Measurements from ENCODE around the gene ZC3H12A. TPM values are rescaled to one million over a fixed set of nuclear protein-coding genes. Genes with fewer than 3 reads are reported as not detected.

ZC3H12A gene
- total and polyA plus RNA-seq, 9 donors: 1.4 to 86.6 (median 6.8) TPM

DNA sequence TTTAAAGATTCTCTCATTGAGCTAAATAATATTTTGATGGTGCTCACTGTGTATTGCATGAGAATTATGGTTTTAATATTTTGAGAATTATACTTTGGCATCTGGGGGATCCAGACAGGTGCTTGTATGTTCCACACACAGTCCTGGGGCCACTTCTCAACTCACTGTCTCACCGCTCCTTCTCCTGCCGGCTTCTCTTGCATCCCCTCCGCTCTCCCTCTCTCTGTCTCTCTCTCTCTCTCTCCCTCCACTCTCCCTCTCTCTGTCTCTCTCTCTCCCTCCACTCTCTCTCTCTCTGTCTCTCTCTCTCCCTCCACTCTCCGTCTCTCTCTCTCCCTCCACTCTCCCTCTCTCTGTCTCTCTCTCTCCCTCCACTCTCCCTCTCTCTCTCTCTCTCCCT, 32.2 kb upstream of the ZC3H12A start:
- TF ChIP-seq, protein P1, sequence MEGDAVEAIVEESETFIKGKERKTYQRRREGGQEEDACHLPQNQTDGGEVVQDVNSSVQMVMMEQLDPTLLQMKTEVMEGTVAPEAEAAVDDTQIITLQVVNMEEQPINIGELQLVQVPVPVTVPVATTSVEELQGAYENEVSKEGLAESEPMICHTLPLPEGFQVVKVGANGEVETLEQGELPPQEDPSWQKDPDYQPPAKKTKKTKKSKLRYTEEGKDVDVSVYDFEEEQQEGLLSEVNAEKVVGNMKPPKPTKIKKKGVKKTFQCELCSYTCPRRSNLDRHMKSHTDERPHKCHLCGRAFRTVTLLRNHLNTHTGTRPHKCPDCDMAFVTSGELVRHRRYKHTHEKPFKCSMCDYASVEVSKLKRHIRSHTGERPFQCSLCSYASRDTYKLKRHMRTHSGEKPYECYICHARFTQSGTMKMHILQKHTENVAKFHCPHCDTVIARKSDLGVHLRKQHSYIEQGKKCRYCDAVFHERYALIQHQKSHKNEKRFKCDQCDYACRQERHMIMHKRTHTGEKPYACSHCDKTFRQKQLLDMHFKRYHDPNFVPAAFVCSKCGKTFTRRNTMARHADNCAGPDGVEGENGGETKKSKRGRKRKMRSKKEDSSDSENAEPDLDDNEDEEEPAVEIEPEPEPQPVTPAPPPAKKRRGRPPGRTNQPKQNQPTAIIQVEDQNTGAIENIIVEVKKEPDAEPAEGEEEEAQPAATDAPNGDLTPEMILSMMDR (IDR thresholded peaks at IDR 0.05): no peak
- TF ChIP-seq POLR2A (IDR thresholded peaks at IDR 0.05): no peak
- TF ChIP-seq EP300 (IDR thresholded peaks at IDR 0.05): no peak
- H3K27me3 ChIP-seq: no peaks in the 10 kb centered on the region
- no peaks in the 10 kb centered on the region for H3K36me3 ChIP-seq
- no peak overlapping the region for H3K4me3 ChIP-seq
- intact Hi-C loops (cut with DNase I): no loop called here
- H3K9me3 ChIP-seq: no peaks in the 10 kb centered on the region
- no peak for DNase-seq
- H3K4me1 ChIP-seq (ENCODE audit: insufficient read depth): no peaks in the 10 kb centered on the region
- H3K27ac ChIP-seq: no peak overlapping the region
- 55 to 65% (median 56%) methylated on average over 4 of the region's 4 CpGs for WGBS, 3 donors

DNA sequence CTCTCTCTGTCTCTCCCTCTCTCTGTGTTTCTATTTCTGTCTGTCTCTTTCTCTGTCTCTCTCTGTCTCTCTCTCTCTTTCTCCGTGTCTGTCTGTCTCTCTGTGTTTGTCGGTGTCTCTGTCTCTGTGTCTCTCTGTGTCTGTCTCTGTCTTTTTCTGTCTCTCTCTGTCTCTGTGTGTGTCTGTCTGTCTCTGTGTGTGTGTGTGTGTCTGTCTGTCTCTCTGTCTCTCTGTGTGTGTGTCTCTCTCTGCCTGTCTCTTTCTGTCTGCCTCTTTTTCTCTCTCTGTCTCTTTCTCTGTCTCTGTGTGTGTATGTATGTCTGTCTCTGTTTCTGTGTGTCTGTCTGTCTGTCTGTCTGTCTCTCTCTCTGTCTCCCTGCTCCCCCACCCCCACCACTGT, 31.7 kb upstream of the ZC3H12A start:
- Histone ChIP-seq H3K27me3 (no peaks in the 10 kb centered on the region), H3K4me3 (no peak overlapping the region), H3K36me3 (no peaks in the 10 kb centered on the region), H3K4me1 (ENCODE audit: insufficient read depth) (no peaks in the 10 kb centered on the region), H3K27ac (no peak overlapping the region), H3K9me3 (no peaks in the 10 kb centered on the region)
- 64 to 74% (median 70%) methylated on average over 2 of the region's 2 CpGs for WGBS, 3 donors
- intact Hi-C loops (cut with DNase I): no loop called here
- no peak for TF ChIP-seq EP300 (IDR thresholded peaks at IDR 0.05)
- TF ChIP-seq, protein P1 (IDR thresholded peaks at IDR 0.05): no peak
- no peak for TF ChIP-seq POLR2A (IDR thresholded peaks at IDR 0.05)
- no peak for DNase-seq

DNA sequence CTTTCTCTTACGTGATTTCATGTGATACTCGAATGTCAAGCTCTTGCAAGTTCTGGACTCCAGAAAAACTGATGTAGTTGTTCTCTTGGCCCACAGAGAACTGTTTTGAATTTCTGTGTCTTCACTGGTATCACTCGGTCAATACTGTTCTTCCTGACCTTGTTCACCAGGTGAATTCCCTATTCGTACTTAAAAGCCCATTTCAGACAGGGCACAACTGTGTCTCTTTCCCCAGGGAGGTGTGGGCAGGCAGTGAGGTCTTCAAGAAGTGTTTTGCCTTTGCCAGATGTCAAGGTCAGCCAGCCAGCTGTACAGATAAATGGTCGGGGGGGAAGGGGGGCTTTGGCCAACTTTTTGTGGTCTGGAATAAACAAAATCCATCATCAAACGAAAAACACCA, 27.5 kb upstream of the ZC3H12A start:
- H3K36me3 ChIP-seq: no peaks in the 10 kb centered on the region
- no peaks in the 10 kb centered on the region for H3K4me1 ChIP-seq (ENCODE audit: insufficient read depth)
- intact Hi-C loops (cut with DNase I): no loop called here
- no peak for DNase-seq
- H3K9me3 ChIP-seq: no peaks in the 10 kb centered on the region
- H3K4me3 ChIP-seq: no peak overlapping the region
- no peak overlapping the region for H3K27ac ChIP-seq
- no peaks in the 10 kb centered on the region for H3K27me3 ChIP-seq
- 9 to 28% (median 13%) methylated on average over 6 of the region's 6 CpGs for WGBS, 3 donors
- TF ChIP-seq, protein P1 (IDR thresholded peaks at IDR 0.05): no peak
- TF ChIP-seq POLR2A (IDR thresholded peaks at IDR 0.05) (no peak), EP300 (IDR thresholded peaks at IDR 0.05) (no peak)

DNA sequence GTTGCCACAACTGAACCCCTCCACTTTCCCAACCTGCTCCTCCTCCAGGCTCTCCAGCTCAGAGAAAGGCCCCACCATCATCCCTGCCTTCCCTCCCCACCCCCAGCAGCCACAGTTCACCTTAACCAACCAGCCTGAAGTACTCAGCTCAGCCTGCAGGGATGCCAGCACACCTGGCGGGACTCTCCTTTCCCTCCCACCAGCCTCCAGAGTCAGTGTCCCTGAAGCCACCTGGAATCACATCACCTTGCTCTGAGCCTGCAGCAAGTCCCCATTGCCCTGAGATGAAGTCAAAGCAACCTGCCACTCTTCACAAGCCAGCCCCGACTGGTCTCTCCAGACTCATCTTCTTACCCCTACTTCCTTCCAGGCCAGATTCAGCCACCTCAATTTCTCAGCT, 26.2 kb upstream of the ZC3H12A start:
- no peak overlapping the region for H3K27ac ChIP-seq
- TF ChIP-seq, protein P1 (IDR thresholded peaks at IDR 0.05): no peak
- TF ChIP-seq POLR2A (IDR thresholded peaks at IDR 0.05) (no peak), EP300 (IDR thresholded peaks at IDR 0.05) (no peak)
- intact Hi-C loops (cut with DNase I): no loop called here
- no peaks in the 10 kb centered on the region for H3K4me1 ChIP-seq (ENCODE audit: insufficient read depth)
- WGBS, 3 donors: 56 to 78% (median 58%) methylated on average over 2 of the region's 2 CpGs
- no peak for DNase-seq
- H3K4me3 ChIP-seq: no peak overlapping the region
- no peaks in the 10 kb centered on the region for H3K27me3 ChIP-seq
- no peaks in the 10 kb centered on the region for H3K36me3 ChIP-seq
- no peaks in the 10 kb centered on the region for H3K9me3 ChIP-seq

Data from ovary (tissue), 9 donors.